Peyer's patch (tissue), 4 donors: Measurements from ENCODE around the gene ACTR1B.

Experiments
- CTCF ChIP-seq, 6 experiments: fragments of 450-650 bp in 4 of 6; fragments of 200-600 bp in 2 of 6; sonication (generic) in 1 of 6; IDR thresholded peaks; one replicate each; pipeline ENCODE4 v1.5.1; 2017 to 2019; ENCODE audit warnings: antibody characterized with exemption in 6 of 6, mild to moderate bottlenecking in 3 of 6, moderate library complexity in 1 of 6
- POLR2A ChIP-seq, 2 donors: fragments of 450-650 bp; IDR thresholded peaks; one replicate each; pipeline ENCODE4 v1.5.1; 2017; ENCODE audit warnings: antibody characterized with exemption in 2 of 2, mild to moderate bottlenecking in 2 of 2, moderate library complexity in 2 of 2

GRCh38 chr2:97697252-97698235, 33.7 kb upstream of the ACTR1B start:
- TF ChIP-seq POLR2A (IDR thresholded peaks at IDR 0.05) (no peak), CTCF (IDR thresholded peaks at IDR 0.05) (peak; percentile 91 to 98 (median 98))
